Right lobe of liver (tissue), 6 donors: Measurements from ENCODE around the gene SLC2A14. TPM values are rescaled to one million over a fixed set of nuclear protein-coding genes. Genes with fewer than 3 reads are reported as not detected.
A peak's percentile ranks its signal among the peaks of the same experiment; 100 is the strongest.
"Not testable (repeated sequence)": the region's sequence is repeated elsewhere in the genome, so short reads cannot be mapped to it uniquely, and the experiment has no call there.

Experiments used
- ATAC-seq, 4 donors: fragments of 200-7000 bp; cut with Tn5 transposase; one replicate each; pipeline ENCODE4 v1.9.1; 2020; ENCODE audit warnings: mild to moderate bottlenecking in 4 of 4, moderate library complexity in 4 of 4
- DNase-seq, 3 donors: peaks; one replicate each; pipeline ENCODE4 v3.0.0-alpha.2; 2020
- H3K27ac ChIP-seq, 3 donors: fragments of 200-600 bp; one replicate each; pipeline ENCODE4 v1.8.0; 2022
- H3K27me3 ChIP-seq, 2 donors: fragments of 200-600 bp; one replicate each; pipeline ENCODE4 v1.8.0; 2022
- H3K36me3 ChIP-seq, 4 donors: fragments of 200-600 bp; sonication (generic) in 1 of 4; one replicate each; pipeline versions ENCODE4 v1.5.1 to v1.8.0; 2017 to 2022; ENCODE audit warnings: control low read depth in 1 of 4
- H3K4me1 ChIP-seq, 4 donors: fragments of 200-600 bp; sonication (generic) in 1 of 4; one replicate each; pipeline versions ENCODE4 v1.5.1 to v1.8.0; 2017 to 2022; ENCODE audit warnings: control low read depth in 1 of 4
- H3K4me3 ChIP-seq, 3 donors: fragments of 200-600 bp; one replicate each; pipeline ENCODE4 v1.8.0; 2022
- H3K9me3 ChIP-seq, 4 donors: fragments of 200-600 bp; sonication (generic) in 1 of 4; one replicate each; pipeline versions ENCODE4 v1.5.1 to v1.8.0; 2017 to 2022; ENCODE audit warnings: control low read depth in 1 of 4
- CTCF ChIP-seq, 4 donors: fragments of 200-600 bp in 3 of 4; fragments of 450-650 bp in 1 of 4; IDR thresholded peaks; one replicate each; pipeline versions ENCODE4 v1.5.1 to v1.8.0; 2016 to 2022; ENCODE audit warnings: antibody characterized with exemption in 4 of 4, mild to moderate bottlenecking in 2 of 4
- POLR2A ChIP-seq: fragments of 450-650 bp; IDR thresholded peaks from one replicate; pipeline ENCODE4 v1.6.1; 2017; ENCODE audit warnings: antibody characterized with exemption, mild to moderate bottlenecking
- whole genome bisulfite sequencing: methylation state at CpG from one replicate; pipeline ENCODE4 v1.1.6; 2018; ENCODE audit warnings: low coverage, low lambda C conversion rate; ENCODE audit not compliant: insufficient coverage; ENCODE audit errors: missing lambda C conversion rate; 5-methylcytosine and 5-hydroxymethylcytosine counted together
- intact Hi-C, 2 donors: fragments of 100-400 bp; cut with DNase I; formaldehyde crosslinking; loops; one replicate each; pipeline versions ENCODE4 v1.11.2 to v1.14.1; 2022
- total RNA-seq, 6 experiments: library from RNA; depleted of rRNA in 2 of 6; stranded (reverse); fragments of >200 nt in 2 of 6; fragmentation: NEBNext Ultra II Directional in 3 of 6; extraction: Animal tissue kit (Norgen Biotek cat#: 25700) in 3 of 6; gene quantifications; one replicate each; pipeline versions ENCODE4 v1.1.0 to v1.2.4, GENCODE V29; 2016 to 2023
- donor health status: DM: no; HTN: yes; CAD: no.
- donor health status: DM: no; HTN: no; CAD: no.
- donor health status: DM: no; HTN: no; CAD: no.
- donor health status: DM: no; HTN: yes; CAD: no.
- donor health status: DM: no; HTN: yes; CAD: no.

Gene SLC2A14
- total RNA-seq, 6 experiments from 2014 or later = 0.18 to 110 (median 0.95) TPM

- DNase-seq (no peak), ATAC-seq (no peak)
- H3K27ac ChIP-seq = no peak overlapping the region
- intact Hi-C loops = no loop called here
- no peaks in the 10 kb centered on the region for H3K4me1 ChIP-seq
- H3K27me3 ChIP-seq = no peaks in the 10 kb centered on the region
- H3K9me3 ChIP-seq = no peaks in the 10 kb centered on the region
- no peak for TF ChIP-seq CTCF (IDR thresholded peaks at IDR 0.05)
- TF ChIP-seq POLR2A = no peak
- 52% methylated on average over 5 of the region's 5 CpGs for WGBS
- H3K4me3 ChIP-seq = no peak overlapping the region
- H3K36me3 ChIP-seq = no peaks in the 10 kb centered on the region
Measured at GRCh38 chr12:7835766-7836165, 36.9 kb downstream of the SLC2A14 start.

- intact Hi-C loops = no loop called here
- Histone ChIP-seq H3K4me1 (no peaks in the 10 kb centered on the region), H3K36me3 (no peaks in the 10 kb centered on the region), H3K9me3 (no peaks in the 10 kb centered on the region), H3K4me3 (no peak overlapping the region), H3K27ac (no peak overlapping the region), H3K27me3 (no peaks in the 10 kb centered on the region)
- 60% methylated on average over 9 of the region's 9 CpGs for WGBS
- no peak for TF ChIP-seq CTCF (IDR thresholded peaks at IDR 0.05)
- TF ChIP-seq POLR2A = no peak
- DNase-seq (no peak), ATAC-seq (no peak)
Measured at GRCh38 chr12:7835116-7835515, 37.6 kb downstream of the SLC2A14 start.

- H3K36me3 ChIP-seq = no peaks in the 10 kb centered on the region
- no peak overlapping the region for H3K4me3 ChIP-seq
- no peaks in the 10 kb centered on the region for H3K4me1 ChIP-seq
- H3K9me3 ChIP-seq = no peaks in the 10 kb centered on the region
- no peak overlapping the region for H3K27ac ChIP-seq
- no peak for DNase-seq
- WGBS = 29% methylated on average over 1 of the region's 1 CpG
- intact Hi-C loops = no loop called here
- H3K27me3 ChIP-seq = no peaks in the 10 kb centered on the region
- peak in 3 of 4 donors; percentile 19 to 80 (median 51) for ATAC-seq
- TF ChIP-seq POLR2A (no peak), CTCF (IDR thresholded peaks at IDR 0.05) (no peak)
Measured at GRCh38 chr12:7834701-7835100, 38.0 kb downstream of the SLC2A14 start.

GRCh38 chr12:7833831-7834230, 38.9 kb downstream of the SLC2A14 start:
- no peaks in the 10 kb centered on the region for H3K27me3 ChIP-seq
- ATAC-seq (no peak), DNase-seq (no peak)
- intact Hi-C loops = no loop called here
- H3K4me3 ChIP-seq = no peak overlapping the region
- no peak overlapping the region for H3K27ac ChIP-seq
- WGBS = 74% methylated on average over 4 of the region's 4 CpGs
- H3K4me1 ChIP-seq = no peaks in the 10 kb centered on the region
- TF ChIP-seq POLR2A (no peak), CTCF (IDR thresholded peaks at IDR 0.05) (no peak)
- no peaks in the 10 kb centered on the region for H3K9me3 ChIP-seq
- H3K36me3 ChIP-seq = no peaks in the 10 kb centered on the region

GRCh38 chr12:7833201-7833600, 39.5 kb downstream of the SLC2A14 start:
- H3K4me3 ChIP-seq, ATAC-seq, H3K36me3 ChIP-seq, H3K27ac ChIP-seq, H3K9me3 ChIP-seq, H3K27me3 ChIP-seq, H3K4me1 ChIP-seq, intact Hi-C loops, DNase-seq: not testable (repeated sequence)
- 57% methylated on average over 5 of the region's 6 CpGs for WGBS
